ENCODE results near the gene NPLOC4.

The NPLOC4 gene

DNA sequence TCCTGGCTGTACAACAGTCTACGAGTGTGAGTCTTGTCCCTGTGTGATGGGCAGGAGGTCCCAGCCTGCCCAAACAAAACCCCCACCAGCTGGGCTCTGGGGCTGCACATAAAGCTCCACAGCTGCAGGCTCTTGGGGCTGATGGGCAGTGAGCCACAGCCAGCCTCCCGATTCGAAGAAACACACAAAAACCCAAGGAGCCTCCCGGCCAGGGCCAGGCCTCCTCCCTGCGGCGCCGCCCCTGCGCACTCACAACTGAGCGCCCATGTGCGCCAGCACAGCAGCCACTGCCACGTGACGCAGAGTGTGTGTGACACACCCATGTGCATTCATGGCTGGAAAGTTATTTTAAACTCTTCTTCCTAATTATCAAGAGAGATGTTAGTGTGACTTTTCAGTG lies 54.2 kb downstream of the NPLOC4 start:
- Histone ChIP-seq H3K36me3 (ENCODE audit: control insufficient read depth, insufficient read depth, low read length) (peaks cover 88% of the 10 kb centered on the region), H3K9me3 (ENCODE audit: control insufficient read depth, low read length) (no peaks in the 10 kb centered on the region), H3K4me1 (ENCODE audit: control insufficient read depth, insufficient read depth, low read length, poor library complexity, severe bottlenecking) (peaks cover 66% of the 10 kb centered on the region), H3K27ac (ENCODE audit: low read depth, low read length, severe bottlenecking) (peak overlapping the region; percentile 16), H3K4me3 (ENCODE audit: extremely low read depth, insufficient read depth, low read length, poor library complexity, severe bottlenecking) (no peak overlapping the region)
- WGBS, 2 experiments (ENCODE audit: insufficient coverage in 2 of 2): 98 to 99% methylated on average over 11 of the region's 12 CpGs

DNA sequence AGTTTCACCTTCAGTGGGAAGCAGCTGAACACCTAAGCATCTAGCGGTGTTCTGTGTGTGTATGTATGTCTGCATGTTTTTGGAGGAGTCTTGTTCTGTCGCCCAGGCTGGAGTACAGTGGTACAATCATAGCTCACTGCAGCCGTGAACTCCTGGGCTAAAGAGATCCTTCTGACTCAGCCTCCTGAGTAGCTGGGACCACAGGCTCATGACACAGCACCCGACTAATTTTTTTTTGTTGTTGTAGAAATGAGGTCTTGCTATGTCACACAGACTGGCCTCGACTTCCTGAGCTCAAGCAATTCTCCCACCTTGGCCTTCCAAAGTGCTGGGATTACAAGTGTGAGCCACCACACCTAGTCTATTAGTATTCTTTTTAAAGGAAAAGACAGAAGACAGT lies 54.6 kb downstream of the NPLOC4 start:
- whole genome bisulfite sequencing, 2 experiments (ENCODE audit: insufficient coverage in 2 of 2): 92 to 100% methylated on average over 3 to 5 of the region's 5 CpGs
- H3K4me1 ChIP-seq (ENCODE audit: control insufficient read depth, insufficient read depth, low read length, poor library complexity, severe bottlenecking): peaks cover 70% of the 10 kb centered on the region
- H3K36me3 ChIP-seq (ENCODE audit: control insufficient read depth, insufficient read depth, low read length): peaks cover 88% of the 10 kb centered on the region
- no peaks in the 10 kb centered on the region for H3K9me3 ChIP-seq (ENCODE audit: control insufficient read depth, low read length)
- no peak overlapping the region for H3K4me3 ChIP-seq (ENCODE audit: extremely low read depth, insufficient read depth, low read length, poor library complexity, severe bottlenecking)
- peak overlapping the region; percentile 16 for H3K27ac ChIP-seq (ENCODE audit: low read depth, low read length, severe bottlenecking)

- Histone ChIP-seq H3K4me3 (ENCODE audit: extremely low read depth, insufficient read depth, low read length, poor library complexity, severe bottlenecking) (no peak overlapping the region), H3K36me3 (ENCODE audit: control insufficient read depth, insufficient read depth, low read length) (peaks cover 82% of the 10 kb centered on the region), H3K4me1 (ENCODE audit: control insufficient read depth, insufficient read depth, low read length, poor library complexity, severe bottlenecking) (peaks cover 74% of the 10 kb centered on the region), H3K27ac (ENCODE audit: low read depth, low read length, severe bottlenecking) (peak overlapping the region; percentile 16), H3K9me3 (ENCODE audit: control insufficient read depth, low read length) (no peaks in the 10 kb centered on the region)
- WGBS, 2 experiments (ENCODE audit: insufficient coverage in 2 of 2): 94 to 99% methylated on average over 5 to 8 of the region's 8 CpGs
These were observed 55.2 kb downstream of the NPLOC4 start for GRCh38 chr17:81581758-81582157.

GRCh38 chr17:81580481-81580880 lies 56.4 kb downstream of the NPLOC4 start:
- Histone ChIP-seq H3K36me3 (ENCODE audit: control insufficient read depth, insufficient read depth, low read length) (peaks cover 79% of the 10 kb centered on the region), H3K9me3 (ENCODE audit: control insufficient read depth, low read length) (no peaks in the 10 kb centered on the region), H3K27ac (ENCODE audit: low read depth, low read length, severe bottlenecking) (peak overlapping the region; percentile 5), H3K4me3 (ENCODE audit: extremely low read depth, insufficient read depth, low read length, poor library complexity, severe bottlenecking) (no peak overlapping the region), H3K4me1 (ENCODE audit: control insufficient read depth, insufficient read depth, low read length, poor library complexity, severe bottlenecking) (peaks cover 76% of the 10 kb centered on the region)
- WGBS, 2 experiments (ENCODE audit: insufficient coverage in 2 of 2): 95 to 98% methylated on average over 6 of the region's 6 CpGs

DNA sequence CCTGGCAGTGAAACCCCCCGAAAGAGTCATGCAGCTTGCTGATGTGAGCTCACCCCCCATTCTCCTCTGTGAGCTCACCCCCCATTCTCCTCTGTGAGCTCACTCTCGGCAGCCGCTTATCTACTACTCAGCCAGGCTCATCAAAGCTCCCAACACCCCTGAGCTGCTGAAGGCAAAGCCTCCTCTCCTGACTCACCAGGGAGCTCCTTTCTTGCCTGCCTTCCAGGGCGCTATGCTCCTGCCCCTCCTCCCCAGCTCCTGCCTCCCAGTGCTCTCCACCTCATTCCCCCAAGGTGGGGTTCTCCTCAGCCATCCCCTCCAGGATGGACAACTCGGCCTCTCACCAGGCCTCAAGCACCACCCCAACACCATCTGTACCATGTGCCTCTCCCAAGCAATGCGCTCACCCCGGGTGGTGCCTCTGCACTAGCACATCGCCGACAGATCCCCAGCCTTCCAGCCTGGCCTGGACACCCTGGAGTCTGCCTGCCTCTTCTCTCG lies 57.0 kb downstream of the NPLOC4 start:
- Histone ChIP-seq H3K27ac (ENCODE audit: low read depth, low read length, severe bottlenecking) (peak overlapping the region; percentile 5), H3K4me3 (ENCODE audit: extremely low read depth, insufficient read depth, low read length, poor library complexity, severe bottlenecking) (no peak overlapping the region), H3K4me1 (ENCODE audit: control insufficient read depth, insufficient read depth, low read length, poor library complexity, severe bottlenecking) (peaks cover 80% of the 10 kb centered on the region), H3K36me3 (ENCODE audit: control insufficient read depth, insufficient read depth, low read length) (peaks cover 81% of the 10 kb centered on the region), H3K9me3 (ENCODE audit: control insufficient read depth, low read length) (no peaks in the 10 kb centered on the region)
- WGBS, 2 experiments (ENCODE audit: insufficient coverage in 2 of 2): 83 to 88% methylated on average over 4 to 10 of the region's 10 CpGs

GRCh38 chr17:81579298-81579697 lies 57.6 kb downstream of the NPLOC4 start:
- no peak overlapping the region for H3K4me3 ChIP-seq (ENCODE audit: extremely low read depth, insufficient read depth, low read length, poor library complexity, severe bottlenecking)
- no peaks in the 10 kb centered on the region for H3K9me3 ChIP-seq (ENCODE audit: control insufficient read depth, low read length)
- peaks cover 83% of the 10 kb centered on the region for H3K4me1 ChIP-seq (ENCODE audit: control insufficient read depth, insufficient read depth, low read length, poor library complexity, severe bottlenecking)
- whole genome bisulfite sequencing, 2 experiments (ENCODE audit: insufficient coverage in 2 of 2): 96 to 98% methylated on average over 6 of the region's 6 CpGs
- H3K27ac ChIP-seq (ENCODE audit: low read depth, low read length, severe bottlenecking): no peak overlapping the region
- peaks cover 85% of the 10 kb centered on the region for H3K36me3 ChIP-seq (ENCODE audit: control insufficient read depth, insufficient read depth, low read length)

- Histone ChIP-seq H3K4me3 (ENCODE audit: extremely low read depth, insufficient read depth, low read length, poor library complexity, severe bottlenecking) (no peak overlapping the region), H3K36me3 (ENCODE audit: control insufficient read depth, insufficient read depth, low read length) (peaks cover 85% of the 10 kb centered on the region), H3K9me3 (ENCODE audit: control insufficient read depth, low read length) (no peaks in the 10 kb centered on the region), H3K4me1 (ENCODE audit: control insufficient read depth, insufficient read depth, low read length, poor library complexity, severe bottlenecking) (peaks cover 83% of the 10 kb centered on the region), H3K27ac (ENCODE audit: low read depth, low read length, severe bottlenecking) (peak overlapping the region; percentile 82)
- 97 to 100% methylated on average over 4 of the region's 6 CpGs for WGBS, 2 experiments (ENCODE audit: insufficient coverage in 2 of 2)
These were observed 58.2 kb downstream of the NPLOC4 start for GRCh38 chr17:81578561-81579225.

DNA sequence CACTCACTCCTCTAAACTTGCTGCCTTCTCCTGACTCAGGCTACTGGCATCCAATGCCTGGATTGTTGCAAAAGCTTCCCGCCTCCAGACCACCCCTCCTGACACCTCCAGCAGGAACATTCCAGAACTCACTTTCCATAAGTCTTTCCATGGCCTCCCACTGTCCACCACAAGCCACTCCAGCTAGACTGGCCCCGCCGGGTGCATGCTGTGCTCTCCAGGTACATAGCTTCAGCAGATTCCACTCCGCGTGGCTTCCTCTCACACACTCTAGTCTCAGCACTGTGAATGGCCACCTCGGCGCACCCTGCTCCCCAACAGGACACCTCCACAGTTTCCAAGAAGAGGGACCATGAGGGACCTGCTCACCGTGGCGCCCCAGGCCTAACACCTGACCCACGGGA lies 58.9 kb downstream of the NPLOC4 start:
- 95 to 97% methylated on average over 9 to 10 of the region's 10 CpGs for WGBS, 2 experiments (ENCODE audit: insufficient coverage in 2 of 2)
- Histone ChIP-seq H3K9me3 (ENCODE audit: control insufficient read depth, low read length) (no peaks in the 10 kb centered on the region), H3K4me3 (ENCODE audit: extremely low read depth, insufficient read depth, low read length, poor library complexity, severe bottlenecking) (no peak overlapping the region), H3K36me3 (ENCODE audit: control insufficient read depth, insufficient read depth, low read length) (peaks cover 85% of the 10 kb centered on the region), H3K27ac (ENCODE audit: low read depth, low read length, severe bottlenecking) (peak overlapping the region; percentile 82), H3K4me1 (ENCODE audit: control insufficient read depth, insufficient read depth, low read length, poor library complexity, severe bottlenecking) (peaks cover 78% of the 10 kb centered on the region)

- H3K27ac ChIP-seq (ENCODE audit: low read depth, low read length, severe bottlenecking): peak overlapping the region; percentile 82
- H3K36me3 ChIP-seq (ENCODE audit: control insufficient read depth, insufficient read depth, low read length): peaks cover 85% of the 10 kb centered on the region
- H3K4me3 ChIP-seq (ENCODE audit: extremely low read depth, insufficient read depth, low read length, poor library complexity, severe bottlenecking): no peak overlapping the region
- no peaks in the 10 kb centered on the region for H3K9me3 ChIP-seq (ENCODE audit: control insufficient read depth, low read length)
- peaks cover 72% of the 10 kb centered on the region for H3K4me1 ChIP-seq (ENCODE audit: control insufficient read depth, insufficient read depth, low read length, poor library complexity, severe bottlenecking)
- 94 to 98% methylated on average over 8 to 11 of the region's 11 CpGs for WGBS, 2 experiments (ENCODE audit: insufficient coverage in 2 of 2)
These were observed 59.5 kb downstream of the NPLOC4 start for GRCh38 chr17:81577278-81578000.

GRCh38 chr17:81576621-81577277 lies 60.2 kb downstream of the NPLOC4 start:
- peak overlapping the region; percentile 82 for H3K27ac ChIP-seq (ENCODE audit: low read depth, low read length, severe bottlenecking)
- no peaks in the 10 kb centered on the region for H3K9me3 ChIP-seq (ENCODE audit: control insufficient read depth, low read length)
- H3K4me3 ChIP-seq (ENCODE audit: extremely low read depth, insufficient read depth, low read length, poor library complexity, severe bottlenecking): no peak overlapping the region
- WGBS, 2 experiments (ENCODE audit: insufficient coverage in 2 of 2): 86 to 91% methylated on average over 16 of the region's 17 CpGs
- H3K36me3 ChIP-seq (ENCODE audit: control insufficient read depth, insufficient read depth, low read length): peaks cover 83% of the 10 kb centered on the region
- peaks cover 66% of the 10 kb centered on the region for H3K4me1 ChIP-seq (ENCODE audit: control insufficient read depth, insufficient read depth, low read length, poor library complexity, severe bottlenecking)

All from mesodermal cell (in vitro differentiated cells).